HG03520 (cell line): ENCODE results near the gene MUC12.
"Not testable (repeated sequence)": the region's sequence is repeated elsewhere in the genome, so short reads cannot be mapped to it uniquely, and the experiment has no call there.

Experiments used
- ATAC-seq: cut with Tn5 transposase; IDR thresholded peaks from one replicate; pipeline ENCODE4 v1.9.1; 2021; ENCODE audit warnings: mild to moderate bottlenecking, moderate library complexity; ENCODE audit not compliant: unreplicated experiment

MUC12 gene

DNA sequence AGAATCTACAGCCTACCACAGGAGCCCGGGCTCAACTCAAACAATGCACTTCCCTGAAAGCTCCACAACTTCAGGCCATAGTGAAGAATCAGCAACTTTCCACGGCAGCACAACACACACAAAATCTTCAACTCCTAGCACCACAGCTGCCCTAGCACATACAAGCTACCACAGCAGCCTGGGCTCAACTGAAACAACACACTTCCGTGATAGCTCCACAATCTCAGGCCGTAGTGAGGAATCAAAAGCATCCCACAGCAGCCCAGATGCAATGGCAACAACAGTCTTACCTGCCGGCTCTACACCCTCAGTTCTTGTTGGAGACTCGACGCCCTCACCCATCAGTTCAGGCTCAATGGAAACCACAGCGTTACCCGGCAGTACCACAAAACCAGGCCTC lies 22.3 kb downstream of the MUC12 start:
- ATAC-seq, result no peak

DNA sequence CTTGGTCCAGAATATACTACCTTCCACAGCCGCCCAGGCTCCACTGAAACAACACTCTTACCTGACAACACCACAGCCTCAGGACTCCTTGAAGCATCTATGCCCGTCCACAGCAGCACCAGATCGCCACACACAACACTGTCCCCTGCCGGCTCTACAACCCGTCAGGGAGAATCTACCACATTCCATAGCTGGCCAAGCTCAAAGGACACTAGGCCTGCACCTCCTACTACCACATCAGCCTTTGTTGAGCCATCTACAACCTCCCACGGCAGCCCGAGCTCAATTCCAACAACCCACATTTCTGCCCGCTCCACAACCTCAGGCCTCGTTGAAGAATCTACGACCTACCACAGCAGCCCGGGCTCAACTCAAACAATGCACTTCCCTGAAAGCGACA lies 22.9 kb downstream of the MUC12 start:
- ATAC-seq, result not testable (repeated sequence)

DNA sequence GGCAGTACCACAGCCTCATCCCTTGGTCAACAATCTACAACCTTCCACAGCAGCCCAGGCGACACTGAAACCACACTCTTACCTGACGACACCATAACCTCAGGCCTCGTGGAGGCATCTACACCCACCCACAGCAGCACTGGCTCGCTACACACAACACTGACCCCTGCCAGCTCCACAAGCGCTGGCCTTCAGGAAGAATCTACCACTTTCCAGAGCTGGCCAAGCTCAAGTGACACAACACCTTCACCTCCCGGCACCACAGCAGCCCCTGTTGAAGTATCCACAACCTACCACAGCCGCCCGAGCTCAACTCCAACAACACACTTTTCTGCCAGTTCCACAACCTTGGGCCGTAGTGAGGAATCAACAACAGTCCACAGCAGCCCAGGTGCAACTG lies 25.3 kb downstream of the MUC12 start:
- not testable (repeated sequence) for ATAC-seq

DNA sequence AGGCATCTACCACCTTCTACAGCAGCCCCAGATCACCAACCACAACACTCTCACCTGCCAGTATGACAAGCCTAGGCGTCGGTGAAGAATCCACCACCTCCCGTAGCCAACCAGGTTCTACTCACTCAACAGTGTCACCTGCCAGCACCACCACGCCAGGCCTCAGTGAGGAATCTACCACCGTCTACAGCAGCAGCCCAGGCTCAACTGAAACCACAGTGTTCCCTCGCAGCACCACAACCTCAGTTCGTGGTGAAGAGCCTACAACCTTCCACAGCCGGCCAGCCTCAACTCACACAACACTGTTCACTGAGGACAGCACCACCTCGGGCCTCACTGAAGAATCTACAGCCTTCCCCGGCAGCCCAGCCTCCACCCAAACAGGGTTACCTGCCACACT lies 29.2 kb downstream of the MUC12 start:
- not testable (repeated sequence) for ATAC-seq

DNA sequence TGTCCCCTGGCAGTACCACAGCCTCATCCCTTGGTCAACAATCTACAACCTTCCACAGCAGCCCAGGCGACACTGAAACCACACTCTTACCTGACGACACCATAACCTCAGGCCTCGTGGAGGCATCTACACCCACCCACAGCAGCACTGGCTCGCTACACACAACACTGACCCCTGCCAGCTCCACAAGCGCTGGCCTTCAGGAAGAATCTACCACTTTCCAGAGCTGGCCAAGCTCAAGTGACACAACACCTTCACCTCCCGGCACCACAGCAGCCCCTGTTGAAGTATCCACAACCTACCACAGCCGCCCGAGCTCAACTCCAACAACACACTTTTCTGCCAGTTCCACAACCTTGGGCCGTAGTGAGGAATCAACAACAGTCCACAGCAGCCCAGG lies 30.0 kb downstream of the MUC12 start:
- not testable (repeated sequence) for ATAC-seq

DNA sequence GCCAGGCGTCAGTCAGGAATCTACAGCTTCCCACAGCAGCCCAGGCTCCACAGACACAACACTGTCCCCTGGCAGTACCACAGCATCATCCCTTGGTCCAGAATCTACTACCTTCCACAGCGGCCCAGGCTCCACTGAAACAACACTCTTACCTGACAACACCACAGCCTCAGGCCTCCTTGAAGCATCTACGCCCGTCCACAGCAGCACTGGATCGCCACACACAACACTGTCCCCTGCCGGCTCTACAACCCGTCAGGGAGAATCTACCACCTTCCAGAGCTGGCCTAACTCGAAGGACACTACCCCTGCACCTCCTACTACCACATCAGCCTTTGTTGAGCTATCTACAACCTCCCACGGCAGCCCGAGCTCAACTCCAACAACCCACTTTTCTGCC lies 30.7 kb downstream of the MUC12 start:
- ATAC-seq, result not testable (repeated sequence)

DNA sequence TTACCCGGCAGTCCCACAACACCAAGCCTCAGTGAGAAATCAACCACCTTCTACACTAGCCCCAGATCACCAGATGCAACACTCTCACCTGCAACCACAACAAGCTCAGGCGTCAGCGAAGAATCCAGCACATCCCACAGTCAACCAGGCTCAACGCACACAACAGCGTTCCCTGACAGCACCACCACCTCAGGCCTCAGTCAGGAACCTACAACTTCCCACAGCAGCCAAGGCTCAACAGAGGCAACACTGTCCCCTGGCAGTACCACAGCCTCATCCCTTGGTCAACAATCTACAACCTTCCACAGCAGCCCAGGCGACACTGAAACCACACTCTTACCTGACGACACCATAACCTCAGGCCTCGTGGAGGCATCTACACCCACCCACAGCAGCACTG lies 33.0 kb downstream of the MUC12 start:
- not testable (repeated sequence) for ATAC-seq

DNA sequence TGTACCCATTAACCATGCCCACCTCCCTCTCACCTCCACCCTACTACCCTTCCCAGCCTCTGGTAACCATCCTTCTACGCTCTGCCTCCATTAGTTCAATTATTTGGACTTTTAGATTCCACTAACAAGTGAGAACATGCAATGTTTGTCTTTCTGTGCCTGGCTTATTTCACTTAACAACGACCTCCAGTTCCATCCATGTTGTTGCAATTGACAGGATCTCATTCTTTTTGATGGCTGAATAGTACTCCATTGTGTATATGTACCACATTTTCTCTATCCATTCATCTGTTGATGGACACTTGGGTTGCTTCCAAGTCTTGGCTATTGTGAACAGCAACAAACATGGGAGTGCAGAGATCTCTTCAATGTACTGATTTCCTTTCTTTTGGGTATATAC lies 38.0 kb downstream of the MUC12 start:
- not testable (repeated sequence) for ATAC-seq

DNA sequence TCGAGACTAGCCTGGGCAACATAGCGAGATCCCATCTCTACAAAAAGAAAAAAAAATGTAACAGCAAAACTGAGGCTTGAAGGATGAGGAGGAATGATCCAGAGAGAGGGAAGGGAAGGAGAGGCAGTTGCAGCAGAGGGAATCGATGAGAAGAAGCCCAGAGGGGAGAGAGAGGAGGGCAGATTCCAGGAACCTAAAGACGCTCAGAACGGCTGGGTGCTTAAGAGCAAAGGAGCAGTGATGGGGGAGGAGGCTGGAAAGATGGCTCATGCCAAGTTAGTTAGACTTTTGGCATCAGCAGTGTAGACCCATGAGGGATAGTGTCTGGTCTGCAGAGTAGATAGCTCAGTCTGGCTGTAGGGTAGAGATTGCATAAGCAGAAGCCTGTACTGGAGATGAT lies 40.3 kb downstream of the MUC12 start:
- ATAC-seq, result no peak

DNA sequence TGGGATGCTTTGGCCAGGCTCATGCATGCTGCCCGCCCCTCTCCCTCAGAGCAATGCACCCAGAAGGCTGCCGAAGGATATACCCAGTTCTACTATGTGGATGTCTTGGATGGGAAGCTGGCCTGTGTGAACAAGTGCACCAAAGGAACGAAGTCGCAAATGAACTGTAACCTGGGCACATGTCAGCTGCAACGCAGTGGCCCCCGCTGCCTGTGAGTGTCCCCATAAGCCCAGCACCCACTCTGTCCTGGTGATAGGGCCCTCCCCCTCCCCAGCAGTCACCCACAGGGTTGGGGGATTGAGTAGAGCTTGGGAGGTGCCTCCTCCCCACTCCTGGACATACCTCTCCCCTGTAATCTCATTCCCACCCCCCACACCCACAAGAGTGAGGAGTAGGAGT lies 43.6 kb downstream of the MUC12 start:
- no peak for ATAC-seq

DNA sequence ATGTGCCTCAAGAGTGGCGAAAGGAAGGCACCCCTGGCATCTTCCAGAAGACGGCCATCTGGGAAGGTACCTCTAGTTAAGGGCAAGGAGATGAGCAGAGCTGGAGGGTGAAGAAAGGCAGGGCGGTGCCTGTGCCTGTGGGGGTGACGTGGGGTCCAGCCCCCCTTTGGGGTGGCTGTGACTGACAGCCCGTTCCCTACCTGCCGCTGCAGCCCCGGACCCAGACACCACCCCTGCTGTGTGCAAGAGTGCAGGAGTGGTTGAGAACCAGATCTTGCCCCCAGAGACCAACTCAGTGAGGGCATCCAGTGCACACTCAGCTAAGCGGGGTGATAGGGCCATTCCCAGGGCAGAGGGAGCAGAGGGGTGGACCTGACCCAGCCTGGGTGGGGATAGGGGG lies 46.3 kb downstream of the MUC12 start:
- ATAC-seq, result no peak

DNA sequence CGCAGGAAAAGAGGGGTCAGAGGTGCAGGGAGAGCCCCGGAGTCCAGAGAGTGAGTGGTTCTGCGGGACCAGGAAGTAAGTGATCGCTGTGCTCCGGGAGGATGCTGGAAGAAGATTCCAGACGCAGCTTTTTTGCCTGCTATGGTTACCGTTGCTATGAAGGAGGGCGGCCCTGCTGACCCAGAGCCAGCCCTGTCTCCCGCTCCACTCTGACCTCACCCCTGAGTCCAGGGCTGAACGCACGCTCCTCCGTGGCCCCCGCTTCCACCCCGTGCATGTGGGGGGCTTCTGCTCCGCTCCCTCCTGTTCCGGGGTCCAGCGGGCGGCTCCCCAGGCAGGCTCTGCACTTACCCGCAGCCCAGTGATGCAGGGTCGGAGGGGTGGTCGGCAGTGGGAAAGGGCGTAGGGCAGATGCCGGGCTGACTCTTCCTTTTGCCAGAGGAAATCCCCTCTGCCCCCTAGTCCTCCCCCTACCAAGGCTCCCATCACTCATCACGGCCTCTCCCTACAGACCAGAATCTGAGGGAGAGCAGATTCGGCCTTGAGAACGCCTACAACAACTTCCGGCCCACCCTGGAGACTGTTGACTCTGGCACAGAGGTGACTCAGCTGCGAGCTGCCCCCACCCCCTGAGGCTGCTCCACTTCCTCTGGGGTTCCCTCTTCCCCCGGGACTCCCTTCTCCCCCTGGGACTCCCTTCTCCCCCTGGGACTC lies 47.9 kb downstream of the MUC12 start:
- ATAC-seq, result peak; percentile 52

DNA sequence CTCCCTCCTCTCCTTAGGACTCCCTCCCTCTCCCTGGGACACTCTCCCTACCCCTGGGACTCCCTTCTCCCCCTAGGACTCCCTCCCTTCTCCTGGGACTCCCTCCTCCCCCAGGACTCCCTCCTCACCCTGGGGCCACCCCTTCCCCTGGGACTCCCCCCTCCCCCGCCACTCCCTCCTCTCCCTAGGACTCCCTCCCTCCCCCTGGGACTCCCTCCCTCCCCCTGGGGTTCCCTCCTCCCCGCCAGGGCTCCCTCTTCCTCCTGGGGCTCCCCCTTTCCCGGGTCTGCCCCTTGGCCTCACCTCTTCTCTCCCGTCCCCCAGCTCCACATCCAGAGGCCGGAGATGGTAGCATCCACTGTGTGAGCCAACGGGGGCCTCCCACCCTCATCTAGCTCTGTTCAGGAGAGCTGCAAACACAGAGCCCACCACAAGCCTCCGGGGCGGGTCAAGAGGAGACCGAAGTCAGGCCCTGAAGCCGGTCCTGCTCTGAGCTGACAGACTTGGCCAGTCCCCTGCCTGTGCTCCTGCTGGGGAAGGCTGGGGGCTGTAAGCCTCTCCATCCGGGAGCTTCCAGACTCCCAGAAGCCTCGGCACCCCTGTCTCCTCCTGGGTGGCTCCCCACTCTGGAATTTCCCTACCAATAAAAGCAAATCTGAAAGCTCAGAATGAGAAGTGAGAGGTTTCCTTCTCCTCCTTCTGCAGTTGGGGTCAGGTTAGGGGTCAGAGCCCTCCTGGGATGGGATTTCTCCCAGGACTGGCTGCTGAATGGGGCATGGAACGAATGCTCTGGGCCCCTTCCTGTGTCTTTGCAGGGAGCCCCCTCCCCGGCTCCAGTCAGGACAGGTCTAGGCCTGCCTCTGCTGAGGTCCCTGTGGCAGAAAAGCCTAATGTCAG lies 49.2 kb downstream of the MUC12 start:
- ATAC-seq, result no peak

DNA sequence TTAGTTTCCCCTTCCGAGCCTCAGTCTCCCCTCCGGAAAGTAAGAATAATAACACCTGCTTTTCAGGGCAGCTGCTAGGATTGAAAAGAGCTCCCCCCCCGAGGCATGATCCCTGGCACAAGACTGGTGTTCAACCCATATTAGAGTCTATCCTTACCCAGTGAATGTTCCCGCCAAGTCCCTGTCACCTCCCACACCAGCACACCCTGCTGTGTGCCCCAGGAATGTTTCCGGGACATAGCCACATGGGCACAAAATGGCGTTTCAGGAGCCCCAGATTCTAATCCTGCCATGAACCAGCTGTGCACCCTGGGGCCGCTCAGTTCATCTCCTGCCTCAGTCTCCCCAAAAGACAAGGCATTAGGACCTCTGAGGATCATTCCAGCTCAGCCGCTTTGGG lies 51.1 kb downstream of the MUC12 start:
- ATAC-seq, result no peak

DNA sequence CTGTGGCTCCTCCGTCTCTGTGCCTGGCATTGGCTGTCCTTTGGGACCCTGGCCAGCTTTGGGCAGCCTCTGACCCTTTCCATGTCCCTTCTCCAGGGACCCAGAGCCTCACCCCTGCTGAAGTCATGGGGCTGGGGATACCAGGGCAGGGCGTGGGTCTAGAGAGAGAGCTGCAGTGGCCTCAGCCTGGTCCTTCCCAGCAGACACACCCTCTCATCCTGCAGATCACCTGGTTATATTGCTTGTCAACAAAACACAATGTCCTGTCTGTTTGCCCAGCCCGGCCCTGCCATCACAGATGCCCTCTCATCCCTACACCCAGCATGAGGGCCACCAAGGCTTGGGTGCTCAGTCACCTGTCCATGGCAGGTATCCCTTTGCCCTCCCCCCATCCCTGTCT lies 52.3 kb downstream of the MUC12 start:
- ATAC-seq, result no peak

DNA sequence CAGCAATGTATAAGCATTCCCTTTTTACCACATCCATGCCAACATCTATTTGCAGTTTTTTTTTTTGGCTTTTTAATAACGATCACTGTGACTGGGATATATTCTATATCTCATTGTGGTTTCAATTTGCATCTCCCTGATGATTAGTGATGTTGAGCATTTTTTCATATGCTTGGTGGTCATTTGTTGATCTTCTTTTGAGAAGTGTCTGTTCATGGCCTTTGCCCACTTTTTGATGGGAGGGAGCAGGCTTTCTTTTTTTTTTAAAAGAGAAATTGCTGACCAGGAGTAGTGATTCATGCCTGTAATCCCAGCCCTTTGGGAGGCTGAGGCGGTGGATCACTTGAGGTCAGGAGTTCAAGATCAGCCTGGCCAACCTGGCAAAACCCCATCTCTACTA lies 54.5 kb downstream of the MUC12 start:
- ATAC-seq, result no peak

DNA sequence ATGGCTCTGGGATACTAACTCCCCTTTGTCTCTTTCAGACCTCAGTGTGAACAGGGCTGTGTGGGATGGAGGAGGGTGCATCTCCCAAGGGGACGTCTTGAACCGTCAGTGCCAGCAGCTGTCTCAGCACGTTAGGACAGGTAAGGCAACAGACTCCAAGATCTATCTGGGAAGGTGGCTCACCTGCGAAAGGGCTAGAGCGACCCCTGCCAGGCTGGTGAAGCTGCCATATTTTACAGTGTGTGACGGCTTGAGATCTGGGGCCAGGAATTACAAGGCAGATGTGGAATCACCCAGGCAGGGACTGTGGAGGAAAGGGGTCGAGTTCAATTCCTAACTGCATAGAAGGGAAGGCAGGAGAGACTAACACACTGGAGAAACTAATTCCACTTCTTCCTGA lies 61.7 kb downstream of the MUC12 start:
- ATAC-seq, result no peak

DNA sequence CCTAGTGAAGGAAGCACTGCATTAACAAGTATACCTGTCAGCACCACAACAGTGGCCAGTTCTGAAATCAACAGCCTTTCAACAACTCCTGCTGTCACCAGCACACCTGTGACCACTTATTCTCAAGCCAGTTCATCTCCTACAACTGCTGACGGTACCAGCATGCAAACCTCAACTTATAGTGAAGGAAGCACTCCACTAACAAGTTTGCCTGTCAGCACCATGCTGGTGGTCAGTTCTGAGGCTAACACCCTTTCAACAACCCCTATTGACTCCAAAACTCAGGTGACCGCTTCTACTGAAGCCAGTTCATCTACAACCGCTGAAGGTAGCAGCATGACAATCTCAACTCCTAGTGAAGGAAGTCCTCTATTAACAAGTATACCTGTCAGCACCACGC lies 66.6 kb downstream of the MUC12 start:
- ATAC-seq, result no peak

DNA sequence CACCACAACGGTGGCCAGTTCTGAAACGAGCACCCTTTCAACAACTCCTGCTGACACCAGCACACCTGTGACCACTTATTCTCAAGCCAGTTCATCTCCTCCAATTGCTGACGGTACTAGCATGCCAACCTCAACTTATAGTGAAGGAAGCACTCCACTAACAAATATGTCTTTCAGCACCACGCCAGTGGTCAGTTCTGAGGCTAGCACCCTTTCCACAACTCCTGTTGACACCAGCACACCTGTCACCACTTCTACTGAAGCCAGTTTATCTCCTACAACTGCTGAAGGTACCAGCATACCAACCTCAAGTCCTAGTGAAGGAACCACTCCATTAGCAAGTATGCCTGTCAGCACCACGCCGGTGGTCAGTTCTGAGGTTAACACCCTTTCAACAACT lies 71.9 kb downstream of the MUC12 start:
- ATAC-seq, result not testable (repeated sequence)

DNA sequence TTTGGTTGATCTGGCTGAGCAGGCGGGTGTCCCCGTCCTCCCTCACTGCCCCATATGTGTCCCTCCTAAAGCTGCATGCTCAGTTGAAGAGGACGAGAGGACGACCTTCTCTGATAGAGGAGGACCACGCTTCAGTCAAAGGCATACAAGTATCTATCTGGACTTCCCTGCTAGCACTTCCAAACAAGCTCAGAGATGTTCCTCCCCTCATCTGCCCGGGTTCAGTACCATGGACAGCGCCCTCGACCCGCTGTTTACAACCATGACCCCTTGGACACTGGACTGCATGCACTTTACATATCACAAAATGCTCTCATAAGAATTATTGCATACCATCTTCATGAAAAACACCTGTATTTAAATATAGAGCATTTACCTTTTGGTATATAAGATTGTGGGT lies 89.0 kb downstream of the MUC12 start:
- no peak for ATAC-seq

DNA sequence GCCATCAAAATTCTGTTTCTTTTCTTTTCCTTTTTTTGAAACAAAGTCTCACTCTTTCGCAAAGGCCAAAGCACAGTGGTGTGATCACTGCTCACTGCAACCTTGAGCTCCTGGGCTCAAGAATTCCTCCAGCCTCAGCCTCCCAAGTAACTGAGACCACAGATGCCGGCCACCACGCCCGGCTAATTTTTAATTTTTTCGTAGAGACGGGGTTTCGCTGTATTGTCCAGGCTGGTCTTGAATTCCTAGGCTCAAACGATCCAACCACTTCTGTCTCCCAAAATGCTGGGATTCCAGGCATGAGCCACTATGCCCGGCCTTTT lies 90.2 kb downstream of the MUC12 start:
- ATAC-seq, result no peak

DNA sequence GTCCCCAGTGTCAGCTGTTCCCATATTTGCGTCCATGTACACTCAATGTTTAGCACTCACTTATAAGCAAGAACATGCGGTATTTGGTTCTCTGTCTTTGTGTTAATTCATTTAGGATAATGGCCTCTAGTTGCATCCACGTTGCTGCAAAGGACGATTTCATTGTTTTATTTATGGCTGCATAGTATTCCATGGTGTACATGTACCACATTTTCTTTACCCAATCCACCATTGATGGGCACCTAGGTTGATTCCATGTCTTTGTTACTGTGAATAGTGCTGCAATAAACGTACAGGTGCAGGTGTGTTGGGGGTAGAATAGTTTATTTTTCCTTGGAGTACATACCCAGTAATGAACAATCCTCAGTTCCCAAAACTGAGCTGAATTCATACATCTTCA lies 91.6 kb downstream of the MUC12 start:
- ATAC-seq, result no peak
